HG02884 (cell line): ENCODE results near the gene MYO1H.
"Not testable (repeated sequence)": the region's sequence is repeated elsewhere in the genome, so short reads cannot be mapped to it uniquely, and the experiment has no call there.

Source experiments
- ATAC-seq: cut with Tn5 transposase; IDR thresholded peaks from one replicate; pipeline ENCODE4 v1.9.1; 2021; ENCODE audit warnings: mild to moderate bottlenecking, moderate library complexity; ENCODE audit not compliant: unreplicated experiment

Gene MYO1H, protein sequence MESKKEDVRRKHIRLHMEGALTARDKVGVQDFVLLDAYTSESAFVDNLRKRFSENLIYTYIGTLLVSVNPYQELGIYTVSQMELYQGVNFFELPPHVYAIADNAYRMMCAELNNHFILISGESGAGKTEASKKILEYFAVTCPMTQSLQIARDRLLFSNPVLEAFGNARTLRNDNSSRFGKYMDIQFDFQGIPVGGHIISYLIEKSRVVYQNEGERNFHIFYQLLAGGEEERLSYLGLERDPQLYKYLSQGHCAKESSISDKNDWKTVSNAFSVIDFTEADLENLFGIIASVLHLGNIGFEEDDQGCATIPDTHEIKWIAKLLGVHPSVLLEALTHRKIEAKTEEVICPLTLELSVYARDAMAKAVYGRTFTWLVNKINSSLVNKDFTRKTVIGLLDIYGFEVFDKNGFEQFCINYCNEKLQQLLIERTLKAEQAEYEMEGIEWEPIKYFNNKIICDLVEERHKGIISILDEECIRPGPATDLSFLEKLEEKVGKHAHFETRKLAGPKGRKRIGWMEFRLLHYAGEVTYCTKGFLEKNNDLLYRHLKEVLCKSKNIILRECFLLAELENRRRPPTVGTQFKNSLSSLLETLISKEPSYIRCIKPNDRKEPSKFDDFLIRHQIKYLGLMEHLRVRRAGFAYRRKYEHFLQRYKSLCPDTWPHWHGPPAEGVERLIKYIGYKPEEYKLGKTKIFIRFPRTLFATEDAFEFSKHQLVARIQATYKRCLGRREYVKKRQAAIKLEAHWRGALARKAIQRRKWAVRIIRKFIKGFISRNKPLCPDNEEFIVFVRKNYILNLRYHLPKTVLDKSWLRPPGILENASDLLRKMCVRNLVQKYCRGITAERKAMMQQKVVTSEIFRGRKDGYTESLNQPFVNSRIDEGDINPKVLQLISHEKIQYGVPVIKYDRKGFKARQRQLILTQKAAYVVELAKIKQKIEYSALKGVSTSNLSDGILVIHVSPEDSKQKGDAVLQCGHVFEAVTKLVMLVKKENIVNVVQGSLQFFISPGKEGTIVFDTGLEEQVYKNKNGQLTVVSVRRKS

DNA sequence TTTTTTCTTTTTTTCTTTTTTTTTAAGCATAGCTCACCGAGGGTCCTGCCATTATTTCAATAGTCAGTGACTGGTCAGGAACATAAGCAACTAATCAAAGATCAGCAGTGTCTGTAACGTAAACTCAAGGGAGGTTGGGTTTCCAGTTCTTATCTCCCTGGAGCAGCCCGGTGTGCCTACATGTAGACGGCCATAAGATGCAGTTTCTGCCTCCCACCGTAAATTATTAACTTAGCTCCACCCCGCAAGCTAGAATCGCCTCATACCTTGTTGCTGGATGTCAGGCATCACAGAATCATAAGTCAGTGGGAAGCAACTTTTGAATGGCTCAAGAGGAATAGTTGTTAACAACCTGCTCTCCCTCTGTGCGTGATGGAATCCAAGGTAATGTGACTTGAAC lies at the start of gene MYO1H:
MYO1H (plus strand) TSS at position 312 of the 400 bp plus-strand sequence; CDS start at position 373, 61 bp downstream.
- no peak for ATAC-seq

DNA sequence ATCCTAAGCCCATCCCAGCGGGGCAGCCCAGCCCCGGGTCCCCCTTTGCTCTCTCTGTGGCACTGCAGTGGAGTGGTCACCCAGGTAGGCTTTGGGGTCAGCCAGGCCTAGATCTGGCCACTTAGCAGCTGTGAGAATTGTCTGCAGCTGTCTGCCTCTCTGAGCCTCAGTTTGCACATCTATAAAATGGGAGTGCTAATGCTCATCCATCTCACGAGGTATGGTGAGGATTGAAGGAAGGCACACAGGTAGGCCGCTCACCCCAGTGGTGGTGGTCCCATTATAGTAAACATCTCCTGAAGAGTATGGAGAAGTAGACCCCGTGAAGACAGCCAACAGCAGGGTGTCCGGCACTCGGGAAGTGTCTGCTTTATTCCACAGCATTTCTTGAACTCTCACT lies 47.9 kb upstream of the MYO1H start:
- no peak for ATAC-seq

DNA sequence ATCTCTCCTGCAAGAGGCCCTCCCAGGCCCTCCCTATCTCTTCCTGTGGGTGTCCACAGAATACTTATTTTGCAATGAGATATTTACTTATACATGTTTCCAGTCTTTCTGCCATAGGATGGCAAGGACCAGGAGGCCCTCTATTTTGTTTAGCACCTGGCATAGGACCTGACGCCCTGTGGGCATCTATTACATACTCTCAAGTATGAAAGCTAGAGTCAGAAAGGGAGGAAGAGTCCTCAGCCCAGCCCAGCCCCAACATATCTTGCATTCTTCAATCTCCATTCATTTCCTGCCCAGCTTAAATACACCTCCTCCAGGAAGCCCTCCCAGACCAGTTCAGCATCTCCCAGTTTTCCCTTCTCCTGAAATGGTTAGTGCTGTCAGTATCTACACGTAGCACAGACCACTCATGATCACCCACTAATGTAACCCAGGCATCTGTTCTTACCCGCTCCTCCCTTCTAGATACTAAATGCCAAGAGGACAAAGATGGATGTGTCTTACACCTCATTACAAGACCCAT lies 46.0 kb upstream of the MYO1H start:
- no peak for ATAC-seq

DNA sequence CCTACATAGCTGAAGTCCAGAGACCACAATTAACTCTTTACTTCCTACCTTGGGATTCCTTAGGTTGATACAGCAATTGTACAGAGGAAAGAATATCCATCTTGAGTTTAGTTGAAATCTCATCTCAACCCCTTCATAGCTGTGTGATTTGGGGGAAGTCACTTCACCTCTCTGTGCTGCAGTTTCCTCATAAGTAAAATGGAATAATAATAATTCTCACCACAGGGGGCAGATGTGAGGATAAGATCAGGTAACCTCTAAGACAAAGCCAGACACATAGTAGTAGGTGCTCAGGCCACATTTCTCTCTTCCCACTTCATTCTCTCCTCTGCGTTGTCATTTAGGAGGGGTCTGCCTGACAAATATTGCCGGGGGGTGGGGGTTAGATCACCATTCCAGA lies 45.3 kb upstream of the MYO1H start:
- no peak for ATAC-seq

DNA sequence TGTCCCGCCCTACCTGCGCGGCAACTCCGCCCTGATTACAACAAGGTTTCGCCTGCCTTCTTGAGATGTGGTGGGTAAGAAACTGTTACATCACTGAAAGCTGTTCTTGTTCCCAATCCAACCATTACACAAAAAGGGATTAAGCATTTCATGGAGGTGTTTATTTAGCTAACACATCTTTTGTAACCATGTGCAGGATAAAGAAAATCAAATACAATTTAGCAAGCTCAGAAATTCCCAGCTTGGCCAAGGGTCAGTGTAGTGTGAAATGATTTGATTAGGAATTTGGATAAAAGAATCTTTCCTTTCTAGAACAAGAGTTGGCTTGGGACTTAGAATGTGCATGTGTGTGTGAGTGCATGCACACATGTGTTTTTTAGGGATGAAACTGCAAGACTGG lies 44.9 kb upstream of the MYO1H start:
- ATAC-seq, result no peak

DNA sequence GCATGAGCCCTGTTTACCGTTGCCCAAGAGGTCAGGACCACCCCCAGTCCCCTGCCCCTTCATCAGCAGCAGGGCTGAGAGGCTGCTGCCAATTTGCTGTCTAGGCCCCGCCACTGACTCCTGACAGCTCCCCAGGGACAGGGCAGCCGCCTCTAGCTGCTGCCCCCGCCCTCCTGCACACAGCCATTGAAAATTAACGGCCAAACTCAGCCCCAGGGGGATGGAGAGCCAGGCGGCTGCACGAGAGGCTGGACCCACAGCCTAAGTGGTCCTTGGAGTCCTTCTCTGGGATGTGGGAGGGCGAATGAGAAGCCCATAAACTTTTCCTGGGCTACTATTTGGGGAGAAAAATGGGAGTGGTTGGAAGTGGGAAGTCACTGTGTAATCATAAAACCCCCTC lies 43.2 kb upstream of the MYO1H start:
- no peak for ATAC-seq

DNA sequence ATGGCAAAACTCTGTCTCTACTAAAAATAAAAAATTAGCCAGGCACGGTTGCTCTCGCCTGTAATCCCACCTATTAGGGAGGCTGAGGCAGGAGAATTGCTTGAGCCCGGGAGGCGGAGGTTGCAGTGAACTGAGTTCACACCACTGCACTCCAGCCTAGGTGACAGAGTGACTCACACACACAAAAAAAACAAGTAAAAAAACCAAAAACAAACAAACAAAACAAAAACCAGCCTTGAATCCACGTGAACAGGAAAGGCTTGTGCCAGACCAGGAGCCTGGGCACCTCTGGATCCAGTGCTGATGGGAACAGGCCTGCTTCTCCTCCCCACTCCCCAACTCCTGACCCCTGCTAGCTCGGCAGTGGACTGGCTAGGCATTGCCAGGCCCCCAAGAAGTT lies 42.2 kb upstream of the MYO1H start:
- no peak for ATAC-seq

DNA sequence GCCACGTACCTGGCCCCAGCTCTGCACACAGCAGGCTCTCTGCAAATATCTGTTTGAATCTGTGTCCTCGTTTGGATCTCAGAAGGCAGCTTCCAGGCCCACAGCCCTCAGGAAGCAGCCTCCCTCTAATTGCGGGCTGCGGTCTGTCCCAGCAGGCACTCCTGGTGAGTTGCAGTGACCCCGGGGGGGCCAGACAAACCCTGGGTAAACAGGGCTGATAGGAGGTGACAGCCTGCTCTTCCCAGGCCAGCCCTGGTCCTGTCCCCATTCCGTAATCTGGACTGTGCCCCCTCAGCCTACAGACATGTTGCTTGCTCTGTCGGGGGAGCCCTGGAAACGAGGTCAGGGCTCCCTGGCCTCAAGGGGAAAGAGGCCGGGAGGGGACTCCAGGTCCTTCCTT lies 40.6 kb upstream of the MYO1H start:
- ATAC-seq, result no peak

DNA sequence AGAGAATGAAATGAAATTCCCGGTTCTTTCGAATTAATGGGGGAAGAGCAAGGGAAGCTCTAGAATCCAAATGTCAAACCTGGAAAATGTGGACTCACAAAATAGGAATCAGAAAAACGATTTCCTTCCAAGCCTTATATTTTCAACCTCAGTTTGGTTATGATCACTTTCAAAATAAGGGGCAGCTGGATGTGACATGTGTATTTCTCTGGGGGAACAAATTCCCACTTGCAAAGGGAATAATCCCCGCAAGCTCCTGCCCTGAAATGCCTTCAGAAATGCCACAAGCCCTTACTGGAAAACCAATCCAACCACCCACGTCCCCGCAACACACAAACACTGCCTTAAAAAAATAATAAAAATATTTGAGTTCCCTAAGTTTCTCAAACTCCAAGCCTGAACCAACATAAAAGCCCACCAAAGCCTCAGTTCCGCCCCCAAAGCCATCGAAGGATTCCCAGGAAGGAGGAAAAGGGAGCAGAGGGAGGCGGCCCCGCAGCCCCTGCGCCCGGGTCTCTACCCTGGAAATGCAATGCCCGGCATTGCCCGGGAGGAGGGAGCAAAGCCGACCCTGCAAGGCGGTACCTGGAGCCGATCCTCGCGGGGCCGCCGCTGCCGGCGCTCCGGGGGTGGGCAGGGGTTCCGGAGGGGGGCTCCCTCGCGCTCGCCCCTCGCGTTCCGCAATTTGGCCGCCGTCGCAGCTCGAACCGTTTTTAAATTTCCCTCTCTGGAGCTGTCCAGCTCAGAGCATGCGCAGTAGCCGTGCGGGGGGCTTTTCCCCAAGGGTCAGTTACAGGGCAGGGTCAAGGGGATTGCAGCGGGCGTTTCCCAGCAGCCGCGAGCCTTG lies 38.9 kb upstream of the MYO1H start, which contains the start of gene FOXN4:
FOXN4 (minus strand) TSS at position 751 of the 847 bp plus-strand sequence. CDS start 963 bp downstream, outside the sequence.
- ATAC-seq, result no peak

DNA sequence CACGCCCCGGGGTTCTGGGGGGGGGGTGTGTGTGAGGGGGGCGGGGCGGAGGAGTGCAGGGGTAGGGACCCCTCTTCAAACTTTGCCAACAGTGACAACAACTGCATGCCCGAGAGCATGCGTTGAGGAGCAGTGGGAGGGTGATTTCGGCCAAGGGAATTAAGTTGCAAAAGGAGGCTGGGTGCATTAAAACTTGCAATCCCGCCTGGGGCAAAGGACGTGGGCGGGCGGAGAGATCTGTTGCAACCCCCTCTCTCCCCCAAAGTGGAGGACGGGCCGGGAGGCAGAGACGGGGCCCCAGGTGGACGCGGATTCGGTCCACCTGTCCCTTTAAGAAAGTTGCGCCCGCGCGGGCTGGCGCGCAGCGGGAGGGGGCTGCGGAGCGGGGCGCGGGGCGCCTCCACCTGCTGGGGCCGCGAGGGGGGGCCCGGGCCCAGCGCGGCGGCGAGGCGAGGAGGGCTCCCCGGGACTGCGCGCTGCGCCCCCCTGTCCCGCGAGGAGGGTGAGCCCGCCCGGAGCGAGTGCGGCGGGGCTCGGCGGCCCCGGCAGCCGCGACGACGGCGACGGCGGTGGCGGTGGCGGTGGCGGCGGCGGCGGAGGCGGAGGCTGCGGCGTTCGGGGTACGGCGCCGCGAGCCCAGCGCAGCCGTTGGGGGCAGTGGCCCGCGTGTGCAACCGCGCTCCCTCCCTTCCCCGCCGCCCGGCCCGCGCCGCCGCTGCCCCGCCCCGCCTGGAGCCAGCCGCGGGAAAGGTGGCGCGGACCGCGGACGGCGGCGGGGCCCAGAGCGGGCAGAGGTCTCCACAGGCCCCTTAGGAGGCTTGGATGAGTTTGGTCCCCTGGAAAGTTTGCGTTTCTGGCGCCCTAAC lies 38.1 kb upstream of the MYO1H start:
- ATAC-seq, result no peak

DNA sequence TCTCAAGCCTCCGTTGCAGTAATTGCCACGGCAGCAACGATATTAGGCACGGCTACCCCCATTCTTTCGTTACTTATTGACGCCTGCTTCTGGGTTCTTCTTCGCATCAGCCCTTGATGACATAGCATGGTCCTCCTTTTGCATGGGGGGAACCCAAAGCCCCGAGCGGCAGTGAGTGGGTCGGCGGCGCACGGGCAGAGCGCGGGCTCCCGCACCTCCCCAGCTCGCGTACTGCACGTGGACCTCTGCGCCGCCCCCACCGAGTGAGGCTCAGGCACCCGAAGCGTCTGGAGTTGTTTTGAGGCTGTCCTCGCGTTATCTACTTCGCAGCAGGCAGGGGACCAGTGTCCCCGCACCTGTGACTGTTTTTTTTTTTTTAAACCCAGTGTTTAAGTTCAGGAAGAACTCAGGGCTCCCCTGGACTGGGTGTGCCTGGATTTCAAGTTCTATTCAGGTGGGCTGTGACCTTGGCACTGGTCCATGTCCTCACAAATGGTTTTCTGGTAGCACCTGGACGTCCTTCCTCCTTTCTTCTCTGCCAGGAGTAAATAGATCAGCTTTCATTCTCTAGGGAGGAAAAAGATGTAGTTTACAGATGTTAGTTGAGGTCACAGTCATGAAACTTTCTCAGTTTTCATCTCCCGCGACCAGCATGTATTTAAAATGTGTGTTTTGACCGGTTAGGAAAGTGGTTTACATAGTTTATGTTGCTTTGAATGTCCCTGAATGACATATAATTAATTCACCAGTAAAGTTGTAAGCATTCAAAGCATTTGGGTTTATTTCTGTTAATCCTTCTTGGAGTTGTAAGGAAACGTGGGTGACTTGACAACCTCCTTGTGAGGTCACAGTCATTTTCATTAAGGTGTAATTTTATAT lies 37.2 kb upstream of the MYO1H start:
- ATAC-seq, result no peak

DNA sequence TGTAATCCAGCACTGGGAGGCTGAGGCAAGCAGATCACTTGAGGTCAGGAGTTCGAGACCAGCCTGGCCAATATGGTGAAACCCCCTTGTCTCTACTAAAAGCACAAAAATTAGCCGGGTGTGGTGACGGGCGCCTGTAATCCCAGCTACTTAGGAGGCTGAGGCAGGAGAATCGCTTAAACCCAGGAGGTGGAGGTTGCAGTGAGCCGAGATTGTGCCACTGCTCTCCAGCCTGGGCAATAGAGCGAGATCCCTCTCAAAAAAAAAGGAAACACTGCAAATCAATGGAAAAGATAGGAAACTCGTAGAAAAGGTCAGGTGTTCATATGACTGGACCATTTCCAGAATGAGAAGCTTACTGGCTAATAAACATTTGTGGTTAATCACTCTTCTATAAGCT lies 26.4 kb upstream of the MYO1H start:
- not testable (repeated sequence) for ATAC-seq

DNA sequence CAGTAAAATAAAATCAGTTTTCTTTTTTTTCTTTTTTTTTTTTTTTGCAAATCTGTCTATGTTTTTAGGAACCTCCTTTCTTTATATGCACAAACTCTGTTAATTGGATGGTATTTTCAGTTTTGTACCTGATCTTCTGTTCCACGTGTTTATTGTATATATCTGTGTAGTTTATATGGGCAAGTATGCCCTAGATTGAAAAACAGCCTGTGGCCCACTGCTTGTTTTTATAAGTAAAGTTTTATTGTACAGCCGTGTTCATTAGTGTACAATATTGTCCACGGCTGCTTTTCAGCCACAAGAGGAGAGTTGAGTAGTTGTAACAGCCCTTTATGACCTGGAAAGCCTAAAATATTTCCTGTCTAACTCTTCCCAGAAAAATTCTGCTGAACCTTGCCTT lies 18.7 kb upstream of the MYO1H start:
- ATAC-seq, result no peak

DNA sequence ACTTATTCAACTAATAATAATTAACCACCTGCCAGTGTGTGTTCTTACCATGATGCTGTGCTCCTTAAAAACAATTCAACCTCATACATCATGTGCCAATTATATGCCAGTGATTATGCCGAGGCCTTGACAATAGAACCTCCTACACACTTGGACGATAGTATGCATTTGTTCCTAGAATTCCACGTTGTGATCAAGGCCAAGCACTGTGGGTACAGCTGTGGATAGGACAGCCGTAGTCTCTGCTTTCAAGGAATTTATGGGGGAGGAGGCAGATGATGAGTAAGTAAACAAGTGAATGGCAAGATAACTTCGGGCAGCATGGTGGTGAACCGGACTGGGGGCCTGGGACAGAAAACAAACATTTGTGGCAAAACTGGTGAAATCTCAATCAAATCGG lies 18.0 kb upstream of the MYO1H start:
- ATAC-seq, result no peak

DNA sequence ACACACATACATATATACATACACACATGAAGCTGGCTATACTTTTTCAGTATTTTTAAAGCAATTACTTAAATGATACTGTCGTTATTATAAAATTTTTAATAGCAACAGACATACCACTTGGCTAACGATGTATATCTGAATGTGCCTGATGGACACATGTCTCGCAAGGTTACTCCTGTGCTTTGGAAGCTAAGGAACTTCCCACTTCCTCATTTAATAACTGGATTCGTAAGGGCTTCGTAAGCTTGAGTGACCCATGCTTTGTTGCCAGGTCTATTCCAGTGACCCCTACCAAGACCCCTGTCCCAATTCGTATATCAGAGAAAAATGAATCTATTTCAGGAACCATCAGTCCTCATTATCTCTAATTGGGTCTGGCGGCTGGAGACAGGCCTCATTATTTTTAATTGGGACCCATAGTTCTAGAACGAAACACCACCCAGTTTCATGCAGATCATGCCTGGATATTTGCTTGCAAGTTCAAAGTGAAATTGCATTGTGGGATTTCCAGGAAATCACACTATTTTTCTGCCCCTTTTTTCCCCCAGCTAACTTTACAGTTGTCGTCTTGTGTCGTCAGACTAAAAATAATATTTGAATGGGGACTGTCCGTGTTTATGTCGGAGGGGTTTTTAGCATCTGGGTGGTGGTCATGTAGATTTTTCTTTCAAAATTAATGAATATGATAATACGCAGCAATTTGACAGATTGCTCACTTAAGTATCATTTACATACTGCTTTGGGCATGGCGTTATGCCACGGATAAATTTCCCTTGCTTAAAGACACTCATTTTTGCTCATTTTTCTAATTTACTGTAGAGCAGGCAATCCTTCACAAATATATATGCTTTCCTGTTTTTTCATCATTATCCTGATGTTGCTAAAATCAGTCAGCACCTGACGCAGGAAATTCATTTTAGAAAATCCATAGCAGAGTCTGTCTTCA lies 17.1 kb upstream of the MYO1H start:
- no peak for ATAC-seq

DNA sequence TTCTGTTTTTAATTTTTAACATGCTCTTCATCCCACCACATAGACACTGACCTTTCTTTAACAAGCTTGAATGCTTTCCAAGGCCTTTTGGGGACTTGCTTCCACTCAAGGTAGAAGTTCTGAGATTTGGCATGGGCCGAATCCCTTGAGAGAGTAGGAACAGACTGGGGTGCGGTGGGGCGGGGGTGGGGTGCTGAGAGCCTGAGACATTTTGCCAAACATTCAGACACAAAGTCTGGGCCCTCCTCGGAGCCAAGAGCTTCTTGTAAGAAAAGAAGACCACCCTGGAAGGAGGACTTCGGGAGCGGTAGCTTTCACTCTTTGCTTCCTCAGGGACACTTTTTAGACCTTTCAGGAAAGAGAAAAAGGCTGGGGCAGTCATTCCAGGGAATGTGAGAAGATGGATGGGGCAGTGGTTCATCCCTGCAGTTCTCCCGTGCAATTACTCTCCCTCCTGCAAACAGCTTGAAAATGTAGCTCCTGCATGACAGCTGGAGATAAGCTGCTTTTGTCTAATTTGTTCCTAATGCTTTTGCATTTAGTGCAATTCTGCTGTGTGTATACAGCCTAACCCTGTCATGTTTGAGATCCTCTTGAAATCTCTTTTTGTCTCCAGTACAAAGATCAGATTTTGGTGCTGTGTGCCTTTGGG lies 16.3 kb upstream of the MYO1H start:
- no peak for ATAC-seq

DNA sequence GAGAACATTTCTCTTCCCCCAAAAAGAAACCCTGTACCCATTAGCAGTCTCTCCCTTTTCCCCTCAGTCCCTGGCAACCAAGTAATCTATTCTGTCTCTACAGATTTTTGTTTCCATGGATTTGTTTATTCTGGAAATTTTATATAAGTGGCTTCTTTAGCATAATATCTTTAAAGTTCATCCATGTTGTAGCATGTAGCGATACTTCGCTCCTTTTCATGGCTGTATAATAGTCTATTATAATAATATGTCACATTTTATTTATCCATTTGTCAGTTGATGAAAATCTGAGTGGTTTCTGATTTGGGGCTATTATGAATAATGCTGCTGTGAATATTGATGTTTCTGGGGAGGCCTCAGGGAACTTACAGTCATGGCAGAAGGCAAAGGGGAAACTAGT lies 12.8 kb upstream of the MYO1H start:
- no peak for ATAC-seq
